Stimulated activated CD4-positive, alpha-beta T cell treated with anti-CD3 and anti-CD28 coated beads, Interleukin-2, amount 100 ng/mL, for 48 hours (primary cell): ENCODE results near the gene SPP1.
"Not testable (repeated sequence)": the region's sequence is repeated elsewhere in the genome, so short reads cannot be mapped to it uniquely, and the experiment has no call there.

Experiments used
- DNase-seq, 2 donors: peaks; one replicate each; pipeline ENCODE4 v3.0.0-alpha.2; 2020

SPP1 gene

DNA sequence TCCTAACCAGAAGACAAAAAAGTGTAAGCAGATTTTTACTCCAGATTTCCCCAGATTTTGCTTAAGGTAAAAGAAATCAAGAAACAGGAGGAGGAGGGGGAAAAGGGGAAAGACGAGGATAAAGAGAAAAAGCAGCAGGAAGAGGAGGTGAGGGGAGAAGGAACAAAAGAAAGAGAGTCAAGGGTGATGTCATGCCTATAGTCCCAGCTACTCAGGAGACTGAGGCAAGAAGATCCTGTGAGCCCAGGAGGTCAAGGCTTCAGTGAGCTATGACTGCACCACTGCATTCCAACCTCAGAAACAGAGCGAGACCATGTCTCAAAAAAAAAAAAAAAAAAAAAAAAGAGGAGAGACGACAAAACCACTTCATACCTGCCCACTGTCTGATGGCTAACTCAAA, 19.9 kb downstream of the SPP1 start:
- no peak for DNase-seq

DNA sequence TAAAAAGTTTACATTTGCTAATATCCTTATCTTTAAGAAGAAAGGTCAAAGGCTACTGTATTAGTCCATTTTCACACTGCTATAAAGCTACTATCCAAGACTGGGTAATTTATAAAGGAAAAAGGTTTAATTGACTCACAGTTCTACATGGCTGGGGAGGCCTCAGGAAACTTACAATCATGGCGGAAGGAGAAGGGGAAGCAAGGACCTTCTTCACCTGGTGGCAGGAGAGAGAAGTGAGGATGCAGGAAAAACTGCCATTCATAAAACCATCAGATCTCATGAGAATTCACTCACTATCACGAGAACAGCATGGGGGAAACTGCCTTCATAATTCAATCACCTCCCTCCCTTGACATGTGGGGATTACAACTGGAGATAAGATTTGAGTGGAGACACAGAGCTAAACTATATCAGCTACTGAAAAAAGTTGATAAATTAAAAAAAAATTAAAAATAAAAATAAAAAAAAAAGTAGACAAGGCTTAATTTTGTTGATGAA, 23.7 kb downstream of the SPP1 start:
- DNase-seq: not testable (repeated sequence)

DNA sequence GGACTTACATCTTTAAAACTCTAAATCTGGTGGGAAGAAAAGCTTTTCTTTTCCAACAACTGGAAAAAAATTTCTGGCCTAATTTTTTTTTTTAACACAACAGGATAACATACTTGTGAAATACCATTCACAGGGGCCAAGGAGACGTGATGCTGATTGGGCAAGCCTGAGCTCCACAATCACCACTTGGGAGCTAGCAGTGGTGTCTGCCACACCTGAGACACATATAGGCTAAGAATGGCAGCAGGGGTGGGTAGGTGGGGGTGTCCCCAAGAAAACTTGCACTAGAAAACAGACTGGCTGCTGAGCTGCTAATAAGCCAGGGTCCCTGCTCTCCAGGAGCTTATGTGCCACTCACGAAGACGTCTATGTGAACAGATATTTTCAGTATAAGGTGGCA, 26.4 kb downstream of the SPP1 start:
- DNase-seq: no peak

DNA sequence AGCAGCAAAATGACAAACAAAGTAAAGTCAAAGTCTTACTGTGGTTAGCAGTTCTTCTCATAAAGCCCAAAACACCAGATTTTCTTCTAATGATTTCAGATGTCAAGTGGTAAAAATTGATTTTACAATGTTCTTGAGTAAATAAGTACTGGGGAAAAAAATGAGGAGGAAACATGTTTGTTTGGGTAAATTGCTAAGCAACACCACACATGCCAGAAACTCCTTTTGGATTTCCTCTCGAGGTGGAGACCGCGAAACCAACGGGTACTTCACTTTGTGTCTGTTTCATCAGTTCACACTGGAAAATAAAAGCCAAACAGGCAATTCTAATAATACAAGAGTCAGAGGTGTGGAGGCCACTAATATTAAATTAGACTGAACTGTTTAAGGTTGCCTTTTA, 27.3 kb downstream of the SPP1 start:
- no peak for DNase-seq

DNA sequence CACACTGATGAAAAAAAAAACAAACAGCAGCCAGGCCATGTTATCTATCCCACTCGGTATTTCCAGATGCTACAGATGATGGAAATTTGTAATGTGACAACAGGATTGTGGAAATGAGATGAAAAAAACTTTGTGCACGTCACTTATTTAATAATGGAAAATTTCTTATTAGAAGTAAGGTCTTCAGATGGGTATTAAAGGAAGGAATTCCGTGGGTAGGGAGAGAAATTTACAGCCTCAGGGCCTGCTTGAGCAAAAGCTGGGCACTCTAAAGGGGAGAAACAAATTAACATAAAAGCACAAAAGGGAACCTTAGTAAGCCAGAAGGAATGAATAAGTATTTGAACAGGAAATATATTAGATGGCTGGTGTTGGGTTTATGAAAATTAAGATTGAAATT, 27.7 kb downstream of the SPP1 start:
- DNase-seq: no peak

DNA sequence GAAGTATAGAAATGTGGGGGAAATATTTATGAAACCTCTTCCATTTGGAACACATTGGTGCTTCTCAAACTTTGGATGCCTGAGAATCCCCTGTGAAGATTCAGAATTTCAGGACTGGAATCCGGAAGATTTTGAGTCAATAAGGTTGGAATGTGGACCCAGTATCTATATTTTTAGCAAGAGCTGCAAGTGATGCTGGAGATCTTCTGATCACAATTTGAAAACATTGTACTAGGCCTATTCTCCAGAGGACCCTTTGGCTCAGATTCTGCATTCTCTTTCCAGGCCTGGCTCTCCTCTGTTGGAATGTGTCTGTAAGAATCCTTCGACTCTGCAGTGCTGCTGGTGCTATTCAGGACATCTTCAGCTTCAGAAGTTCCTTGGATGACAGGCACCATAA, 29.6 kb downstream of the SPP1 start:
- DNase-seq: no peak

DNA sequence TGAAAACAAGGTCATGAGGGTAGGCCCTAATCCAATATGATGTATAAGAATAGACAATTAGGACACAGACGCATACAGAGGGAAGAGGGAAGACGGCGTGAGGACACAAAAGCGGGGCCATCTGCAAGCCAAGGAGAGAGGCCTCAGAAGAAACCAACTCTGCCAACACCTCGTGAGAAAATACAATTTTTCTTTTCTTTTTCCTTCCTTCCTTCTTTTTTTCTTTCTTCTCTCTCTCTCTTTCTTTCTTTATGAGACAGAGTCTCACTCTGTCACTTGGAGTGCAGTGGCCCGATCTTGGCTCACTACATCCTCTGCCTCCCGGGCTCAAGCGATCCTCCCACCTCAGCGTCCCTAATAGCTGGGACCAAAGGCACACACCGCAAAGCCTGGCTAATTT, 30.4 kb downstream of the SPP1 start:
- DNase-seq: no peak

DNA sequence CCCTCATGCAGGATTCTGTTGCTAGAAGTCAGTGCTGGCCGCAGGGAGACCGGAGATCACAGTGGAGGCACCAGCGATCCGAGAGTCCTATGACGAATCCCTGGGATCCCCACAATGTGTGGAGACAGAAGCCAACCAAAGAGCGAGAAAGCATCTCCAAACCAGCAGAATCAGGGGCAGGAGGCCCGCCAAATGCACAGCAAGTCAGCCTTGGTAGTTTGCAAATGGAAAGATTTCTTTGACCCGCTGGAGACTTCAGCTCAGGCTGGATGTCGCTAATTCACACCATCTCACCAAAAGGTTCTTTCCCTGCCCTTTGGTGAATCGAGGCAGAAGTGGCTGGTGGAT, 31.4 kb downstream of the SPP1 start:
- no peak for DNase-seq

DNA sequence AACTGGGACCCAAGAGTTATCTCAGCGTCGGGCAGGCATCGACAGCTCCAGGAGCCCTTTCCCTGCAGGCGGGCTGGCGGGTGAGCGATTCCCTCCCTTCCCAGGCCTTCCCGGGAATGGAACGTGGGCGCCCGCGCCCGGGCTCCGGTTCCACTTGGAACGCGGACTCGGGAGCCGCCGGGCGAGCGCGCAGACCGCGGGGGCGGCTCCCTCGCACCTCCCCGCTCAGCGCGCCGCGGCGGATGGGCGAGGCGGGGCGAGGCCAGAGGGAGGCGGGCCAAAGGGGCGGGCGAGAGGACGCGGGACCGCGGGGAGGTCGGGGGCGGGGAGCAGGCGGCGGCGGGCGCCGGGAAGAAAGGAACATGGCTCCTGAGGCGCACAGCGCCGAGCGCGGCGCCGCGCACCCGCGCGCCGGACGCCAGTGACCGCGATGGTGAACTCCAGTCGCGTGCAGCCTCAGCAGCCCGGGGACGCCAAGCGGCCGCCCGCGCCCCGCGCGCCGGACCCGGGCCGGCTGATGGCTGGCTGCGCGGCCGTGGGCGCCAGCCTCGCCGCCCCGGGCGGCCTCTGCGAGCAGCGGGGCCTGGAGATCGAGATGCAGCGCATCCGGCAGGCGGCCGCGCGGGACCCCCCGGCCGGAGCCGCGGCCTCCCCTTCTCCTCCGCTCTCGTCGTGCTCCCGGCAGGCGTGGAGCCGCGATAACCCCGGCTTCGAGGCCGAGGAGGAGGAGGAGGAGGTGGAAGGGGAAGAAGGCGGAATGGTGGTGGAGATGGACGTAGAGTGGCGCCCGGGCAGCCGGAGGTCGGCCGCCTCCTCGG, 32.0 kb downstream of the SPP1 start, which contains the start of gene PKD2:
TSS of gene PKD2 (plus strand) at position 332 of the 818 bp plus-strand sequence. CDS start at position 431, 99 bp downstream.
- DNase-seq: peak; percentile 68 to 71

DNA sequence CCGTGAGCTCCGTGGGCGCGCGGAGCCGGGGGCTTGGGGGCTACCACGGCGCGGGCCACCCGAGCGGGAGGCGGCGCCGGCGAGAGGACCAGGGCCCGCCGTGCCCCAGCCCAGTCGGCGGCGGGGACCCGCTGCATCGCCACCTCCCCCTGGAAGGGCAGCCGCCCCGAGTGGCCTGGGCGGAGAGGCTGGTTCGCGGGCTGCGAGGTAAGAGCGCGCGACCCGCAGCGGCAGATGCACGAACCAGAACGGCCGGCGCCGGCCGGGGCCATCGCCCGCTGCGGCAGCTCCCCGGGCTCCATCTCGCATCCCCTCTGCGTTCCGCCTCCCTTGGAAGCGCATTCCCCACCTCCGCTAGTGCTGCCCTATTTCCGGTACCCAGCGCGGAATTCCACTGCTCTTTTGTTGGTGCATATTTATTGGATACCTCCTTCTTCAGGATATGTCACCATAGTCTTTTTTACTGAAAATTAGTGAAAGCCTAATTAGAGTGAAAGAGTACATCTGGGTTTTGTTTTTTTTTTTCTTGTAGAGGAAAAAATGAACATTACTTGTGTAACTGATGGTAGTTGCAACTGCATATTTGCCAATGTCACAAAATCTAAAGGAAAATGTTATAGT, 32.7 kb downstream of the SPP1 start:
- DNase-seq: peak in 1 of 2 donors; percentile 12

DNA sequence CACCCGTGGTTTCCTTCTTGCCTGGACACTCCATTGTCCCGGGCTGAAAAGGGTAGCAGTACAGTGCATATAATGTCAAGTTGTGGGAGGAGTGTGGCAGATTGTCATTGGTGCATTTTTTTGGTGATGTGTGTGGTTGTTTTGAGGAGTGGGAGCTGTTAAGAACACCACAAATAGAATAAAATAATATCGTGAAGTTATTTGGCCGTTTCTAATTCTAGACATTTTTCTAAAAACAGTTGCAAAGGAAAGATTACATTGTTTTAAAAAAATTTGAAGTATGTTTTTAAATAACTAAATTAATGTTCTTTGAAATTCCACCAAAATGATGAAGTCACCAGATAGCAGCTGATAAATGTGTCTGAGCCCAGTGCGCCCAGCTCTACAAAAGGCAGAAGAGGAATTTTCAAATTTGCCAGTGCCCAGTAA, 33.2 kb downstream of the SPP1 start:
- no peak for DNase-seq

DNA sequence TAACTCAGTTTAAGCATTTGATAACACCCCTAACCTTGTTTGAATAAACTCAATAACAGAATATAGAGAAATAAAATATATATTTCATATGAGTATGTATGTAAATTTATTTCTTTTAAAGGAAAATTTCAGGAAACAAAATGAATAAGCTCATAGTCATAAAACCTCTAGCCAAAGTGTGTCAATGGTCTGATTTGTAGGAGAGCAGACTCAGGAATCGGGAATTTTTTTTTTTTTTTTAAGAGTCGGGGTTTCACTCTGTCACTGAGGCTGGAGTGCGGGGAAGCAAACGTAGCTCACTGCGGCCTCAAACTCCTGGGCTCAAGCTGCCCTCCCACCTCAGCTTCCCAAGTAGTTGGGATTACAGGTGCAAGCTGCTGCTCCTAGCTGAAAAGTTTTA, 34.4 kb downstream of the SPP1 start:
- no peak for DNase-seq

DNA sequence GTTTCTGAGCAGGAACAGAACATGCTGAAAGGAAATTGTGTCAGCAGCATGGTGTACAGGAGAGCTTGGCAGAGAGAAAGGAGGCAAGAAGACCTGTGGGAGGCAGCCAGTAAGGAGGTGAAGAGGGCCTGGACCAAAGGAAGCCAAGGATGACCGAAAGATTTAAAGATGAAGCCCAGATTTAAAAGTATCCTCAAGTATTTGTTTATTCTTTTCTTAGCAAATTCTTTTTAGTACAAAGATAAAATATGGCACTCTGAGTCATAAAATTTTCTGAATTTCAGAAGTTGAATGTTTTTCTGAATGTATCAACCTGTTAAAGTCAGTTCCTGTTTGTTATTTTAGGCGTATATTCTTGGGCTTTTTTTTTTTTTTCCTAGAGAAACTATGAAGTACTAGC, 35.5 kb downstream of the SPP1 start:
- no peak for DNase-seq

DNA sequence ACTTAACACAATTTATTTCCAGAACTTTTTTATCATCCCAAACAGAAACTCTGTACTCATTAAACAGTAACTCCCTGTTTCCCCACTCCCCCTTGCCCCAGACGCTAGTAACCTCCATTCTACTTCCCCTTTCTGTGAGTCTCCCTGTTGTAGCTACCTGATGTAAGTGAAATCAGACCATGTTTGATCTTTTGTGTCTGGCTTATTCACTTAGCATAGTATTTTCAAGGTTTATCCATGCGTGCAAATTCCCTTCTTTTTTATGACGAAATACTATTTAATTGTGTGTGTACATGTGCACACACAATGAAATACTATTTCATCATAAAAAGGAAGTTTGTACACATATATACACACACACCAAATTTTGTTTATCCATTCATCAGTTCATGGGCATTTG, 37.1 kb downstream of the SPP1 start:
- DNase-seq: no peak

DNA sequence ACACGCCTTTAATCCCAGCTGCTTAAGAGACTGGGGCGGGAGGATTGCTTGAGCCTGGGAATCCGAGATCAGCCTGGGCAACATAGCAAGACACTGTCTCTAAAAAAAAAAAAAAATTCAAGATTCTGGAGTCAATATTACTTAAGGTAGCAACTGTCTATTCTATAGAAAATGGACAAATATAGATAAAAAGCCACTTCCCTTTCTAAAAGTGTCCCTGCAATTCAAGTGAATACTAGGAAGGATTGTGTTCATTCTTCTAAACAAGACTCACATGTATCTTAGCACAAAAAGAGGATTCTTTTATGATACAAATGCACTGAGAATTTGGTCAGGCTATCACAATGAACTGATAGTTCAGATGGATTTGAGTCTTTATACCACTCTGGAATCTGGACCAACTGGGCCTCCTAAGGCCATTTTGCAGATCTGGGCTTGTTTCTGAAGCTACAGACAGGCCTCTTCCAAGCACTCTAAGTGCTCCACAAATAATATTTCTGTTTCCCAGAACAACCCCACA, 38.9 kb downstream of the SPP1 start:
- DNase-seq: no peak

DNA sequence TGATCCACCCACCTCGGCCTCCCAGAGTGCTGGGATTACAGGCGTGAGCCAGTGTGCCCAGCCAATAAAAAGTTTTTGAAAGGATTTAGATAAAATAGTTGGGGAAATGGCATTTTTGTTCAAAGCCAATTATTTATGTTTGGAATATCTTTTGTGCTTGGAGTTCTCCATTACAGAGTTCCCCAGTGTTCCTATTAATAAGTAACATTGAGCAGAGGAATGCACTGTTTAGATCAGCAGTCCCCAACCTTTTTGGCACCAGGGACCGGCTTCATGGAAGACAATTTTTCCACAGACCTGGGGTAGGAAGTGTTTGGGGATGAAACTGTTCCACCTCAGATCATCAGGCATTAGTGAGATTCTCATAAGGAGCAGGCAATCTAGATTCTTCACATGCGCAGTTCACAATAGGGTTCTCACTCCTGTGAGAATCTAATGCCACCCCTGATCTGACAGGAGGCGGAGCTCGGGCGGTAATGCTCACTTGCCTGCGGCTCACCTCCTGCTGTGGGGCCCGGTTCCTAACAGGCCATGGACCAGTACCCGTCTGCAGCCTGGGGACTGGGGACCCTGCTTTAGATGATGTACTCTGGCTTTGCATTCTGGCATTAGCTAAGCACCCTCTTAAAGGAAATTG, 40.3 kb downstream of the SPP1 start:
- DNase-seq: no peak

DNA sequence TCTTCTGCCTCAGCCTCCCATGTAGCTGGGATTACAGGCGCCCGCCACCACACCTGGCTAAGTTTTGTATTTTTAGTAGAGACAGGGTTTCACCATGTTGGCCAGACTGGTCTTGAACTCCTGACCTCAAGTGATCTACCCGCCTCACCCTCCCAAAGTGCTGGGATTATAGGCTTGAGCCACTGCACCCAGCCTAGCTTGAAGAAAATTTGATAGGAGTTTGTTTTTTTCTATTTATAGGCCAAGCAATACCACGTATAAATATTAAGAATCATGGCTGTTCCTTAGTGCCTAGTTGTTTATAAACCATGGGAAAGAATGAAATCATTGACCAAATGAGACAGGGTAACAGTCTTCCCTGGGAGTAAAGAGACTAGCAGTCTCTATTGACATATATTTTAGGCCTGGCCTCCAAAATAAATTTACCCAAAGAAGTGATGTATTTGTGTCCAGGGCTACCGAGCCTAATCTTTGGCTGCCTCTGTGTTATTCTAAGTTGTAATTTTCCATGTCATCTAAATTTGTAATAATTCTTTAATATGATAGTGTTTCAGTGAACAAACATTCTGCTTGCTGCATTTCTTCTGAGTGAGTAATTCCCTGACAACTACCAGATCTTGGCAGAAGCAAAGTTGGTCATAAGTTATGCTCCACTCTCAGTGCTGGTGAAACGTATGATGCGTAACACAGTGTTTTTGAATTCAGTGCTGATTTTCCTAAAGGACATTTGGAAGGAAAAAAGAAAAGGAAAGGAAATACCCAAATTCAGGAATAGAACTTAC, 42.2 kb downstream of the SPP1 start:
- DNase-seq: no peak

DNA sequence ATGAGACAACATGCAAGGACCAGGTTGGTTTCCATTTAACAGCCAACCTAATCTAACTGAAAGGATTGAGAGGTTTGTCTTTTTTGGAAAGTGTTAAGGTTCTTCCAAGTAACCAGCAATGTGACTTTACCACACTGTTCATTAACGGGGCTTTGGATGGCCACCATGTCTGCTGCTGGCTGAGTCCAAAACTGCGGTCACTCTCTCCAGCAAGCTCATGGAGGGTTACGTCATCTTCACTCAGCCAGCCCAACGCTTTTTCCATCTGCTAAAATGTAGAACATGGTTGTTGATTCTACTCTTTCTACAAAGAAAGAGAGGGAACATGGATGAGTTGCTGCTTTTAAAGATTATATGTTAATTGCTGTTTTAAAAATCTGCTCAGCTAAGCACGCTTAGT, 43.0 kb downstream of the SPP1 start:
- DNase-seq: no peak

DNA sequence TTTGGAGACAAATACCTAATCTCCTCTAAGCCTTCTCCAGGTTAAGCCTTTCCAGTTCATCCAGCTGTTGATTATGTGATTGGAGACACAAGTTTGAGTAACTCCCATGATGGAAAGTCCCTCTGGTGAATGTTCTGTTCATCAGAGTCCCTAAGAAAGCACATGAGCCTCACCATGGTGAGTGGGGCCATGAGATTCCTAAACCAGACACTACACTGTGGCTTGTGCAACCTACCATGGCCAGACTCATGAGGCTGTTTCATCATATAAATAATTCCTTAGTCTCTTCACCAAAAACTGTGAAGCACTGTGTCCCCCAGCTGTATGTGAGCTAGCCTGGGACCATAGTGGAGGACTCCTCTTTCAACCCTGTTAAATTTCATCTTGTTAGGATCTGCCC, 46.3 kb downstream of the SPP1 start:
- DNase-seq: no peak

DNA sequence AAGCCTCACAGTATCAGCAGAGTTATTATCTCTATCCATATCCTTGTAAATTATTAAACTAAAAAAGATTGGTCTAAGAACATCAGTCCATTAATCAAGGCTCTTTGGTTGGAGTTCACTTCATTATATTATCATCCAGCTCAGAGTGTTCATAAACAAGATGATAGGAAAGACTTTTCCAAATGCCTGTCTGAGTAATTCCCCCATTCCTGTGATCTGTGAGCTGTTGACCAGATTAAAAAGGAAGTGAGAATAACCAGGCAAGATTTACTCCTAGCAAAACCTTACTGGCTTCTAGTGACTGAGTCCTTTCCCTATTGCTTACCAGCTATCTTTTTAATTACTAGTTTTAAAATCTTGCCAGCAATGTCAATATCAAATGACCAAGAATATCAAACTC, 46.8 kb downstream of the SPP1 start:
- no peak for DNase-seq

DNA sequence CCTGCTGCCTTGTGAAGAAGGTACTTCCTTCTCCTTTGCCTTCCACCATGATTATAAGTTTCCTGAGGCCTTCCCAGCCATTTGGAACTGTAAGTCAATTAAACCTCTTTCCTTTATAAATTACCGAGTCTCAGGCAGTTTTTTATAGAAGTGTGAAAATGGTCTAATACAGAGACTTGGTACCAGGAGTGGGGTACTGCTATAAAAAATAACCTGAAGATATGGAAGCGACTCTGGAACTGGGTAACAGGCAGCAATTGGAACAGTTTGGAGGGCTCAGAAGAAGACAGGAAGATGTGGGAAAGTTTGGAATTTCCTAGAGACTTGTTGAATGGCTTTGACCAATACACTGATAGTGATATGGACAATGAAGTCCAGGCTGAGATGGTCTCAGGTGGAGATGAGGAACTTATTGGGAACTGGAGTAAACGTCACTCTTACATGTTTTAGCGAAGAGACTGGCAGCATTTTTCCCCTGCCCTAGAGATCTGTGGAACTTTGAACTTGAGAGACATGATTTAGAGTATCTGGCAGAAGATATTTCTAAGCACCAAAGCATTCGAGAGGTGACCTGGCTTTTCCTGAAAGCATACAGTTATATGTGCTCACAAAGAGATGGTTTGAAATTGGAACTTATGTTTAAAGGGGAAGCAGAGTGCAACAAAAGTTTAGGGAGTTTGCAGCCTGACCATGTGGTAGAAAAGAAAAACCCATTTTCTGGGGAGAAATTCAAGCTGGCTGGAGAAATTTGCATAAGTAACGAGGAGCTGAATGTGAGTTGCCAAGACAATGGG, 50.6 kb downstream of the SPP1 start:
- not testable (repeated sequence) for DNase-seq
